ENCODE measurements around the gene ZDHHC9. TPM values are rescaled to one million over a fixed set of nuclear protein-coding genes. Genes with fewer than 3 reads are reported as not detected.

Gene ZDHHC9
- total RNA-seq = 31.6 TPM

DNA sequence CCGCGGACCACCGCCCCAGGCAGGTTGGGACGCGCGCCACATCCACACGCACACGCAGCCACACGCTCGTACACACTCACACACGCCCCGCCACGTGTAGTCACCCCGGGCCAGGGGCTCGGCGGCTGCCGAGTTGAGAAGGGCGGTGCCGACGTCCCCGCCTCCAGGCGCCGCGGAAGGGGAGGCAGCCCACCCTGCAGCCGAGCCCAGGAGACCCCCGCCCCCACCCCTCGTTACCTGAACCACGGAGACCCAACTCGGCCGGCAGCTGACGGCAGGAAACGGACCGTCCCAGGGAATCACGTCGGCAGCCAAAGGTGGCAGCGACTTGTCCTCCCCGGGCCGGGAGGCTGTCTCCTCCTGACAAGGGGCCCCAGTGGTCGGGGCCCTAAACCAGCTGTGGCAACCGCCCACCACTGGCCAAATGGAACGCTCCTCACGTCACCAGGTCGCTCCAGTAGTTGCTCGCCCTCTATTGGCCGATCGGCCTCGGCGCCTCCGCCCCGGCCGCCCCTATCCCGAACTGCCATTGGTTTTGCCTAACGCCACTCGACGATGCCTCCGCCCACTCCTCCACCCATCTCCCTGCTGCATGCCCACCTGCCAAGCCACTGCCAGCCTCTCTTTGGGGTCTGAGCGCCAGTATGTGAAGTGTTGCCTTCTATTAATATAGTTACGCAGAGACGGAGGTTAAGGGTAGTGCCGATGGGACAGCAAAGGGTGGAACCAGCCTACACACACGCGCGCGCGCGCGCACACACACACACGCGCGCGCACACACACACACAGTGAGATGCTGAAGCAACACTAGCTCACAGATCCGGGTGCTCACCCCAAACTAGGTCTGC lies at the start of gene ZDHHC9:
Gene ZDHHC9 (minus strand): TSS at position 428 of the 848 bp plus-strand sequence. CDS start 1,941 bp downstream, outside the sequence.

DNA sequence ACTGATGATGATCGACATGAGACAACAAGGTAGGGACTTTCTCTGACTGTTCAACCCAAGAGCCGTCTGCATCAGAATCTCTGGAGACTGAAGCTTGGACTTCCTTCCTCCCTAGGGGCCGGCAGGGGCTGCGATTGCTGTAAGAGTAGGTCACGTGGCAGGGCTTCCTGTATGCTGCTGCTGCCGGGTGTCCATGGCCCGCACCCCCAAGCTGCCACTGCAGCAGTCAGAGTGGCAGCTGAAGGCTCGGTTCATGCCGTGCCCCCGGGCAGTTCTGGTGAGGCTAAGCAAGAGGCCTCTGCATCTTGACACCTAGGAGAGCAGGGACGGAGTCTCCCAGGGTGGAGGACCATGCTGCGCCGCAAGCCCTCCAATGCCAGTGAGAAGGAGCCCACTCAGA lies 63.9 kb downstream of the ZDHHC9 start, which contains the start of gene SASH3:
Gene SASH3 (plus strand): TSS at position 203 of the 400 bp plus-strand sequence. CDS start 149 bp downstream, at position 352.

Small RNA genes lying within 50 kb of the gene (small RNA-seq; reads per million reads assigned to genes)
- not detected for gene RF00017

Other genes starting within 250 kb of the ZDHHC9 start
- gene APLN, start 188.9 kb downstream of the ZDHHC9 start, total RNA-seq = 4.4 TPM
- gene XPNPEP2, start 104.9 kb downstream of the ZDHHC9 start, total RNA-seq = 0.23 TPM
- 3.2 TPM for gene SASH3, start 63.9 kb downstream of the ZDHHC9 start, total RNA-seq
- gene UTP14A, start 62.3 kb upstream of the ZDHHC9 start, total RNA-seq = 9.7 TPM
- 2.8 TPM for gene BCORL1, start 138.7 kb upstream of the ZDHHC9 start, total RNA-seq

All from diencephalon (tissue), 1 donor.